GM18498 (cell line): ENCODE results near the gene ZNF446.
"Not testable (repeated sequence)": the region's sequence is repeated elsewhere in the genome, so short reads cannot be mapped to it uniquely, and the experiment has no call there.

Experiments used
- ATAC-seq: cut with Tn5 transposase; IDR thresholded peaks from one replicate; pipeline ENCODE4 v1.9.1; 2021; ENCODE audit warnings: mild to moderate bottlenecking, moderate library complexity; ENCODE audit not compliant: unreplicated experiment

The ZNF446 gene

DNA sequence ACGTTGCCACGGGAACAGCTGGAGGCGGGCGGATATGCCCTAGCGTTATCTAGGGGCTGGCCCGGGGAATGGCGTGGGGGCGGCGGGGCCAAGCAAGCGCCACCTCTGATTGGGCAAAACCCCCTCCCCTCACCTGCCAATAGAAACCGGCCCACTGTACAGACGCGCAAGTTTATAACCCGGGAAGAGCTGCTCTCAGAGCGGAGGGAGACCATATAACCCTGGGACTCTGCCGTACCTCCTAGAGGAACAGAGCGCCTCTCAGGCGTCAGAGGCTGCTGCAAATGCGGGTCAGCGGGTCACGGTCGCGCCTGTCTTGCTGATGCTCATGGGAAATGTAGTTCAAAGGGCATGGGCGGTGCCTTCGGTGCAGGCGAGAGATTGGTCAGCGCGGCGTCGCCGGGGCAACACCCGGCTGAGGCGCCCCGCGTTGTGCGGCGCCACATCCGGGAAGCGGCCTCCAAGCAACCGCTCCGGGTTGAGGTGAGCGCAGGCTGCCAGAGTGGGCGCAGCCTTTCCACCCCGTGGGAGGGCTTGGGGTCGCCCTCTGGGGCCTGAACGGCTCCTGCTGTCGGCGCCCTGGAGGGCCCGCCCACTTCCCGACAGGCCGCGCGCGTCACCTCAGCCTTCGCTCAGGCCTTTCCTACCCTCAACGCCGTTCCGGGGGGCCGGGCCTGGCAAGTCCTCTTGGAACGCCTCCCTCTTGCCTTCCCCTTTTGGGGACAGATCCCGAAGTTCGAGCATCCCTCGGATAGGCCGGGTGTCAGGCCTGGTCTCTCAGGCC is at the start of gene ZNF446:
ZNF446 (plus strand) TSS at position 639 of the 784 bp plus-strand sequence. CDS start 867 bp downstream, outside the sequence.
- peak; percentile 79 for ATAC-seq

GRCh38 chr19:58428617-58429016 is 47.5 kb upstream of the ZNF446 start:
- ATAC-seq: no peak

- no peak for ATAC-seq
These were observed 46.4 kb upstream of the ZNF446 start for GRCh38 chr19:58429745-58430144.

DNA sequence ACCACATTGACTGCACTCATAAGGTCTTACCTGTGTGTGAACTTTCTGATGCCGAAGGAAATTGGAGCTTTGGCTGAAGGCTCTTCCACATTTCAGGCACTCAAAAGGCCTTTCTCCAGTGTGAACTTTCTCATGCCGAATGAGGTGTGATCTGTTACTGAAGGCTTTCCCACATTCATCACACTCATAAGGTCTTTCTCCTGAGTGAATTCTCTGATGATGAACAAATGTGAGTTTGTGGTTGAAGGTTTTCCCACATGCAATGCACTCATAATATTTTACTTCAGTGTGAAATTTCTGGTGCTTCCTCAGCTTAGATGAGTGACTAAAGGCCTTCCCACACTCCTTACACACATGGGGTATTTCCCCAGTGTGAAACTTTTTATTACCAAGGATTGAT is 41.9 kb upstream of the ZNF446 start:
- no peak for ATAC-seq

DNA sequence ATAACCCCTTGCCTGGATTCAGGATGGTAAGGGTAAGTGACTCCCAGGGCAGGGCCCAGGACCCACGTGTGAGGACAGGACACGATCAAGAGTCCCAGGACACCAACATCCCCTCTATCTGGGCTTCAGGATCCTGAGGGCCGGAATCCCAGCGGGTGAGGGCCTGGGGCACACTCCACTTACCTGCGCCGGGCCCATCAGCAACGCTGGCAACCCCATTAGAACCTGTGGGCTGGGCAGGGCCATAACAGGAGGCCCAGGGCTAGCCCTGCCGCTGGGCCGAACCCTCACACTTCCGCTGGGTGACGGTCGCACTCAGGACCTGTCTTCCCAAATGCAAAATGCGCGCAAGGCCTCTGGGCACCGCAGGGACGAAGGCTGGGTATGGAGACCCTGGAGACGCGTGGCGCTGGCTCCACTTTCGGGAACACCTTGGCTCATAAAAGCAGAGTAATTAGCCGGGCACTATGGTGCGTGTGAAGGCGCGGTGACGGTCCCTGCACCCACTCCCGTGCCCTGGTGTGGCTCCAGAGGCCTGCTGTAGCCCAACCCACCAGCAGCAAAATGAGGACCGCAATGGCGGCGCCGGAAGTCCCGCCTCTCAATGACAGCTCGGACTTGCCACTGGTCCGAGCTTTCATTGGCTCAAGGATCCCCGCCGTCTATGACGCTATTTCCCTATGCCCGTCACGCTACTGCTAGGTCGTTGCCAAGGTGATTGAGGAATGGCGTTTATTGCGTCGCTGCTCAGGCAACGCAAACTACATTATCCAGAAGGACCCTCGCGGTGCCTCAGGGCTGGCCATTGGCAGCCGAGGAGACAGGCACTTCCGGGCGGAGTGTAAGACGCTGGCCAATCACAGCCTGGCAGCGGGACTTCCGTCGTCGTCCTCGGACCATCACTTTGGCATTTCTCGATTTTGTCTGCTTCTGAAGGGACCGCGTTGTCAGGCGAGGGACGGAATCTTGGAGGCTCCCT is 36.3 kb upstream of the ZNF446 start, which contains the start of gene ZNF132:
ZNF132 (minus strand) TSS at position 578 of the 979 bp plus-strand sequence; CDS start at position 246, 332 bp downstream.
- ATAC-seq: peak; percentile 94

DNA sequence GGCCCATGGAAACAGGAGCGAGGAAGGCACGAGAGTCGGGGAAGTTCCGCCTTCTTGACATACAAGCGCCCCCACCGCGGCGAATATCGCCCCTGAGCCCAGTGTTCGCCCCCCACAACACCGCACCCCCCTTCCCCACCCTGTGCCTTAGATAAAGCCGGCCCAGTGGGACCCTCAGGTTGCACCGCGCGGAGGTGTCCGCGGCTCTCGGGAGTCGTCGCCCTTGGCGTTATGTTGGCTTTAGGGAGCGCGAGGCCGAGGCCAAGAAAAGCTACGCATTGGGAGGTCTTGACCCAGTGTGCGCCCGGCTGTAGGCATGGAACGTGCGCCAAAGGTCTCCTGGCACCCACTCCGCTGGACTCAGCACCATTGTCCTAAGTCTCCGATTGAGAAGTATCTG is 35.6 kb upstream of the ZNF446 start:
- no peak for ATAC-seq

- not testable (repeated sequence) for ATAC-seq
These were observed 33.2 kb upstream of the ZNF446 start for GRCh38 chr19:58442986-58443385.

DNA sequence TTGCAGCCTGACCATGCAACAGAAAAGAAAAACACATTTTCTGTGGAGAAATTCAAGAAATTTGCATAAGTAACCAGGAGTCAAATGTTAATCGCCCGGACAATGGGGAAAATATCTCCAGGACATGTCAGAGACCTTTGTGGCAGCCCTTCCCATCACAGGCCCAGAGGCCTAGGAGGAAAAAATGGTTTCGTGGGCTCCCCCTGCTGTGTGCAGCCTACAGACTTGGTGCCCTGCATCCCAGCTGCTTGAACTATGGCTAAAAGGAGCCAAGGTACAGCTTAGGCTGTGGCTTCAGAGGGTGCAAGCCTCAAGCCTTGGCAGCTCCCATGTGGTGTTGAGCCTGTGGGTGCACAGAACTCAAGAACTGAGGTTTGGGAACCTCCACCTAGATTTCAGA is 27.3 kb upstream of the ZNF446 start:
- not testable (repeated sequence) for ATAC-seq

DNA sequence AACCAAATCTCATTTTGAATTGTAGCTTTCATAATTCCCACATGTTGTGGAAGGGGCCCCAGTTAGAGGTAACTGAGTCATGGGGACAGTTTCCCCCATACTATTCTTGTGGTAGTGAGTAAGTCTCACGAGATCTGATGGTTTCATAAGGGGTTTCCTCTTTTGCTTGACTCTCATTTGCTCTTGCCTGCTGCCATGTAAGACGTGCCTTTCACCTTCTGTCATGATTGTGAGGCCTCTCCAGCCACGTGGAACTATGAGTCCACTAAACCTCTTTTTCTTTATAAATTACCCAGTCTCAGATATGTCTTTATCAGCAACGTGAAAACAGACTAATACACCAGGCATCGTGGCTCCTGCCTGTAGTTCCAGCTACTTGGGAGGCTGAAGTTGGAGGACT is 26.2 kb upstream of the ZNF446 start:
- ATAC-seq: not testable (repeated sequence)

DNA sequence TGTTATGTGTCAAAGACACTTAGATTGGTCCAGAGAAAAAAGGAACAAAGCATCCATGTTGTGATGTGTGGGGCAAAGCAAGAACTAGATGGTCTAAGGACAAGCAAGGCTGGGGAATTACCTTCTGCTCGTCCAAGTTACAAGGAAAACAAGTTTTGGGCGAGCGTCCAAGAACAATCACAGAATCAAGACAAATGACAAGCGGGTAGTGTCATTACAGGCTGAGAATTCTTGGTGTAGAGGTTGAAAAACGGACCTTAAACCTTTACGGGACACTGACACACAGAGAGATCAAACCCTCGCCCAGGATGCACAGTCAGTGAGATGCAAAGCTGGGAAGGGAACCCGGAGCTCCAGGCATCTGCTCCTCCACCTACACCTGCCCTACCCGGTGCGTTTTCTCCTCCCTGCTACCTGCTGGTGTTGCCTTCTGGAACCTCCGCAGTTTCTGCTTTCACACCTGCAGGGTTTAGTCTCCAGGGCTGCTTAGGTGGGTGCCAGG is 25.2 kb upstream of the ZNF446 start:
- no peak for ATAC-seq

GRCh38 chr19:58451358-58452101 is 24.6 kb upstream of the ZNF446 start, which contains the start of gene ZNF324B:
ZNF324B (plus strand) TSS chr19:58451622; CDS start chr19:58453702, 2,080 bp downstream.
- ATAC-seq: peak; percentile 94

- ATAC-seq: no peak
These were observed 22.4 kb upstream of the ZNF446 start for GRCh38 chr19:58453743-58454142.

- no peak for ATAC-seq
These were observed 20.8 kb upstream of the ZNF446 start for GRCh38 chr19:58455306-58455705.

- ATAC-seq: no peak
These were observed 20.0 kb upstream of the ZNF446 start for GRCh38 chr19:58456111-58456510.

- ATAC-seq: no peak
These were observed 16.1 kb upstream of the ZNF446 start for GRCh38 chr19:58460039-58460438.

GRCh38 chr19:58466089-58466759 is 9.9 kb upstream of the ZNF446 start:
- peak; percentile 3 for ATAC-seq

DNA sequence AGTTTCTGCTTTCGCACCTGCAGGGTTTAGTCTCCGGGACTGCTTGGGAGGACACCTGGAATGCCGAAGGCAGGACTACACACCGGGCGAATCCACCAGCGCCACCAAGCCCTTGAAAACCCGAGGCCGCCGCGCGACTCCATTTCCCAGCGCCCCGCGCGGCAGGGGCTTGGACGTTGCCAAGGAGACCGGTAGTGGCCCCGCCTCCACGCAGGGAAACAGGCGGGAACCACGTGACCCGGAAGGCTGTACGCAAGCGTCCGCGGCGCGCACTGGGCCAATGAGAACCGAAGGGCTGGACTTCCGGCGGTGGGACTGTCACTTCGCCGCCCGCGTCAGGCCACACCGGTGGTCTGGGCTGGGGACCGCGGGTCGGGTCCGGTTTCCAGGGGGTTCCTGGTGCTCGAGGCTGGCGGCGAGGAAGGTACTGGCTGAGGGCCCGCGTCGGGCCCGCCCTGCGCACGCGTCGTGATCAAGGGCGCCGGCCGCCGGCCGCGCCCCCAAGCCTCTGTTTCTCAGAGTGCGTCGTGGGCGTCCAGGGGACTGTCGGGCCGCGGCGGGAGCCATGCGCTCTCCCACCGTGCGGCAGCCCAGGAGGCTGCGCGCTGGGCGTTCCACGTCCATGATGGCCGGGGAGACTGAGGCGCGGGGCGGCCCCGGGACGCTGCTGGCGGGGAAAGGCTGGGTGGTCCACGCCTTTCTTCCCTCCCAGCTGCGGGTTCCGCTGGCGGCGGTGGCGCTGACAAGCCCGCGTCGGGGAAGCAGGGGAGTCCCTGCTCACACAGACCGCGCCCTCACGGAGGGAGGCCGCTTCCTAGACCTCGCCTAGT is 9.2 kb upstream of the ZNF446 start, which contains the start of gene ZNF324:
ZNF324 (plus strand) TSS at position 321 of the 830 bp plus-strand sequence. CDS start 2,106 bp downstream, outside the sequence.
- peak; percentile 93 for ATAC-seq

DNA sequence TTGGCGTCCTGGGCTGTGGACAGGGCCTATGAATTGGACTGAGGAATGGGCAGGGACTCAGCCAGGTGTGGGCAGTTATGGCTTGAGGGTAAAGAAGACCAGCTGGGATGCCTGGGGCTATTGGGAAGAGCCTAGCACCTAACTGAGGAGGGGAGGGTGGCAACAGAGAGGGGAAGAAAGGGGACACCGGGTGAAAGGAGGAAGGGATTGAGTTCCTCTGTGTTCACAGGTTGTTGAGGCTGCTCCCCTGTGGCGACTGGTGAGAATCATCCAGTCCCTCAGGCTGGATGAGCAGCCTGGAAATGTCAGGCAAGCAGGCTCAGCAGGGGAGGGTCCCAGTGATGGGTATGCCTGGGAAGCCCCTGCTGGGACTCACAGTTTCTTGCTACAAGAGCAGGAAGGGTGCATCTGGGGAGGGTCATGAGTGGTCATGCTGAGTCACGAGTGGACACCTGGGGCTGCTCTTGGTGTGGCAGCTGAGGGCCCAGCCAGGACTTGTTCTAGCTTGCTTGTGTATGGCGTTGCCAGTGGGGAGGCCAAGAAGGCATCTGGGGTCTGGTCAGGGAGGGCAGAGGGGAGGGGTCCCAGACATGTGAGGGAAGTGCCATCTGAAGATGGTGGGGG is 7.8 kb upstream of the ZNF446 start:
- no peak for ATAC-seq
